ENCODE measurements around the gene VAT1L.

VAT1L gene

DNA sequence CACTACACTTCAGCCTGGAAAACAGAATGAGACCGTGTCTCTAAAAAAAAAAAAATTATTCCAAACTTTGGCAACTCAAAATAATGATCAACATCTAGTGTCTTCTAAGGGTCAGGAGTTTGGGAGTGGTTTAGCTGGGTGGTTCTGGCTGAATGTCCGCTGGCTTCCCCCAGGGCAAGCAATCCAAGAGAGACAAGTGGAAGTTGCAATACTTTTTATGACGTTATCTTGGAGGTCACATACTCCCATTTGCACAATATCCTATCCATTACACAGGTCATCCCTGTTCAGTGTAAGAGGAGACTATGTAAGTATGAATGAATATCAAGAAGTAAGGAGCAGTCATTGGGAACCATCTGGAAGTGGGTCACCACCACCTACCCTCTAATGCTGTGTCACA lies 218.8 kb downstream of the VAT1L start:
- TF ChIP-seq, protein P1, sequence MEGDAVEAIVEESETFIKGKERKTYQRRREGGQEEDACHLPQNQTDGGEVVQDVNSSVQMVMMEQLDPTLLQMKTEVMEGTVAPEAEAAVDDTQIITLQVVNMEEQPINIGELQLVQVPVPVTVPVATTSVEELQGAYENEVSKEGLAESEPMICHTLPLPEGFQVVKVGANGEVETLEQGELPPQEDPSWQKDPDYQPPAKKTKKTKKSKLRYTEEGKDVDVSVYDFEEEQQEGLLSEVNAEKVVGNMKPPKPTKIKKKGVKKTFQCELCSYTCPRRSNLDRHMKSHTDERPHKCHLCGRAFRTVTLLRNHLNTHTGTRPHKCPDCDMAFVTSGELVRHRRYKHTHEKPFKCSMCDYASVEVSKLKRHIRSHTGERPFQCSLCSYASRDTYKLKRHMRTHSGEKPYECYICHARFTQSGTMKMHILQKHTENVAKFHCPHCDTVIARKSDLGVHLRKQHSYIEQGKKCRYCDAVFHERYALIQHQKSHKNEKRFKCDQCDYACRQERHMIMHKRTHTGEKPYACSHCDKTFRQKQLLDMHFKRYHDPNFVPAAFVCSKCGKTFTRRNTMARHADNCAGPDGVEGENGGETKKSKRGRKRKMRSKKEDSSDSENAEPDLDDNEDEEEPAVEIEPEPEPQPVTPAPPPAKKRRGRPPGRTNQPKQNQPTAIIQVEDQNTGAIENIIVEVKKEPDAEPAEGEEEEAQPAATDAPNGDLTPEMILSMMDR (IDR thresholded peaks at IDR 0.05): no peak

DNA sequence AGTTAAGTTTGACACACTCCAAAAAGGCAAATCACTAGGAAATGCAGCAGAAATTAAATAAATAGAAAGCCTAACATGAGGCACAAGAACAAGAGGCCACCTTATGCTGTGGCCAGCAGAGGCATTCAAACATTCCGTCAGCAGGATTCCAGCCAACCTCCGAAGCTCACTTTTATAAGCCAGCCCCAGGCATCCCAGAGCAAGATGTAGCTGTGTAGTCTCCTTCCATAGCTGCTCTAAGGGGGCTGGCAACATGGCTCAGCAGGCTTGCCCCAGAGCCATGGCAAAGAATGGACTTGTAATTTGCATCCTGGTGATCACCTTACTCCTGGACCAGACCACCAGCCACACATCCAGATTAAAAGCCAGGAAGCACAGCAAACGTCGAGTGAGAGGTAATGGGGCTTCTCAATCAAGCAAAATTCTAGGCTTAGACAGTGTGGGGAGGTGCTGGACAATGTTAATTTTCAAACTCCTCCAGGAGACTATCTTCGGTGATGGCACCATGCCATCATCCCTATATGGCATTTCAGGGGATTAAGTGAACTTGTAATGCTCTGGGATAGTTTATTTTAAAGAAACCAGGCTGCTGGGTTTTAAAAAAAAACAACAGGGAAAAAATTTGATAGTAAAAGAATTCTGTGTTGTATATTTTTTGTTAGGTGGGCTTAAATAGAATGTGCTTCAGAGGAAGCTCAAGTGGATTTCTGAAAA lies 234.1 kb downstream of the VAT1L start, which contains the start of gene CLEC3A:
CLEC3A (plus strand) TSS at position 202 of the 714 bp plus-strand sequence; CDS start at position 281, 79 bp downstream.
- TF ChIP-seq, protein P1 (IDR thresholded peaks at IDR 0.05): no peak

DNA sequence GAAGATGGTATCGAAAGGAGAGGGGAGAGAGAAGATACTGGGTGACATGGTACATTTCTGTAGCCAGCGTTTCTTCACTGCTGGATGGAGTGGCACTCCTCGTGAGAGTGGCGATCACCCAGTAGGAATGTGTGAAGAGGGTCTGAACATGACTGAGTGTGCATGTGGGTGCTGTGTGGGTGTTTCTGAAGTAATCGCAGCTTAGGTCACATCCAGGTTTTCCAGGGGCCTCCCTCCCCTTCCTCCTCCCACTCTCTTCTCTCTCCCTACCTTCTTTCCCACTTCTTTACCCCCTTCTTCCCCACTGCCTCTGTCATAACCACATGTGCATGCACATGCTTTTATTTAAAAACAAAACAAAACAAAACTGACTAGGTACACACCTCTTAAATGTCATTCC lies 235.8 kb downstream of the VAT1L start:
- TF ChIP-seq, protein P1 (IDR thresholded peaks at IDR 0.05): no peak

GRCh38 chr16:78025631-78026030 lies 237.3 kb downstream of the VAT1L start:
- TF ChIP-seq, protein P1 (IDR thresholded peaks at IDR 0.05): no peak

- TF ChIP-seq, protein P1 (IDR thresholded peaks at IDR 0.05): no peak
Observed at GRCh38 chr16:78028018-78028417, 239.7 kb downstream of the VAT1L start.
